Gastroesophageal sphincter (tissue), 3 donors: Measurements from ENCODE around the gene EML4.

ENCODE experiments used
- CTCF ChIP-seq, 4 experiments: fragments of 200-600 bp in 2 of 4; fragments of 450-650 bp in 2 of 4; sonication (generic) in 1 of 4; IDR thresholded peaks; one replicate each; pipeline ENCODE4 v1.5.1; 2017 to 2019; ENCODE audit warnings: antibody characterized with exemption in 4 of 4, mild to moderate bottlenecking in 2 of 4, moderate library complexity in 2 of 4
- EP300 ChIP-seq: sonication (generic); formaldehyde crosslinking; IDR thresholded peaks from one replicate; pipeline ENCODE4 v1.6.1; 2017; ENCODE audit warnings: antibody characterized with exemption, mild to moderate bottlenecking
- POLR2A ChIP-seq, 2 donors: fragments of 450-650 bp; IDR thresholded peaks; one replicate each; pipeline ENCODE4 v1.6.1; 2017; ENCODE audit warnings: antibody characterized with exemption in 2 of 2, mild to moderate bottlenecking in 2 of 2, moderate library complexity in 1 of 2
- POLR2AphosphoS5 ChIP-seq: sonication (generic); formaldehyde crosslinking; IDR thresholded peaks from one replicate; pipeline ENCODE4 v1.6.1; 2017; ENCODE audit warnings: antibody characterized with exemption

- TF ChIP-seq POLR2AphosphoS5 (no peak), POLR2A (IDR thresholded peaks at IDR 0.05) (no peak), EP300 (no peak), CTCF (IDR thresholded peaks at IDR 0.05) (no peak)
Measured at GRCh38 chr2:42364658-42365057, 195.5 kb downstream of the EML4 start.
